HCT116 (cell line): ENCODE measurements around the gene CCDC183. TPM values are rescaled to one million over a fixed set of nuclear protein-coding genes. Genes with fewer than 3 reads are reported as not detected.
"Not testable (repeated sequence)": the region's sequence is repeated elsewhere in the genome, so short reads cannot be mapped to it uniquely, and the experiment has no call there.

Experiments
- ATAC-seq: fragments of 200-7000 bp; cut with Tn5 transposase; 2 replicates; pipeline ENCODE4 v1.9.1; 2020; ENCODE audit warnings: mild to moderate bottlenecking, moderate library complexity
- BruUV-seq: library from RNA; stranded (reverse); fragments of 400-500 nt; replicated peaks from 2 replicates; lab custom pipeline; 2021; lab: Mats Ljungman, UMichigan
- CTCF ChIA-PET: fragments of 300-600 bp; sonication (Branson Sonifier 250); formaldehyde crosslinking; loops from one replicate; lab custom pipeline; 2021; ENCODE audit warnings: antibody characterized with exemption; lab: Charles Lee
- POLR2A ChIA-PET: fragments of 300-600, 350-600 bp; sonication (Branson Sonifier 250); formaldehyde crosslinking; loops from one replicate; lab custom pipeline; 2021; ENCODE audit warnings: antibody characterized with exemption; lab: Charles Lee
- RAD21 ChIA-PET, 2 experiments: fragments of 300-600 bp; sonication (Branson Sonifier 250); formaldehyde crosslinking; loops; one replicate each; lab custom pipeline; 2023; ENCODE audit warnings: low total read pairs in 2 of 2; ENCODE audit not compliant: uncharacterized antibody in 2 of 2, unreplicated experiment in 2 of 2, low non-redundant PET in 1 of 2; lab: Charles Lee
- DNase-seq: peaks from one replicate; pipeline ENCODE4 v3.0.0-alpha.2; 2010; ENCODE audit warnings: low read depth, low spot score
- H2AFZ ChIP-seq: fragments of 200-600 bp; shearing (Covaris generic), sonication (generic); 2 replicates; pipeline ENCODE4 v1.6.1; 2017; ENCODE audit warnings: low read depth, mixed run types, mixed read lengths, antibody characterized with exemption, low read length; ENCODE audit not compliant: poor library complexity, severe bottlenecking
- H3K27ac ChIP-seq: 2 replicates; pipeline ENCODE4 v1.5.1; 2012; ENCODE audit warnings: low read depth, low read length
- H3K27me3 ChIP-seq: fragments of 200-600 bp; sonication (generic); 2 replicates; pipeline ENCODE4 v1.6.1; 2016; ENCODE audit warnings: mixed run types, low read length, mixed read lengths; ENCODE audit not compliant: insufficient read depth
- H3K36me3 ChIP-seq, 2 experiments: fragments of 200-500 bp in 1 of 2; fragments of 200-600 bp in 1 of 2; sonication (Bioruptor generic) in 1 of 2; sonication (generic) in 1 of 2; 2 replicates each; pipeline versions ENCODE4 v1.5.1 to v1.6.1; 2014 to 2016; ENCODE audit warnings: low read length in 2 of 2, inconsistent platforms in 1 of 2, mixed read lengths in 1 of 2, mixed run types in 1 of 2; ENCODE audit not compliant: insufficient read depth in 2 of 2, control insufficient read depth in 1 of 2
- H3K4me1 ChIP-seq, 2 experiments: fragments of 200-600 bp in 1 of 2; sonication (generic) in 1 of 2; 2 replicates each; pipeline versions ENCODE4 v1.5.1 to v1.6.1; 2012 to 2017; ENCODE audit warnings: low read length in 2 of 2, inconsistent platforms in 1 of 2, mild to moderate bottlenecking in 1 of 2, mixed read lengths in 1 of 2, mixed run types in 1 of 2, moderate library complexity in 1 of 2; ENCODE audit not compliant: insufficient read depth in 2 of 2, control insufficient read depth in 1 of 2
- H3K4me2 ChIP-seq: fragments of 200-600 bp; sonication (generic); 2 replicates; pipeline ENCODE4 v1.6.1; 2017; ENCODE audit warnings: mixed run types, low read length, mixed read lengths
- H3K4me3 ChIP-seq, 2 experiments: fragments of 200-600 bp in 1 of 2; sonication (generic) in 1 of 2; replicated peaks in 1 of 2; 2 replicates each; pipeline ENCODE4 v1.5.1; 2011 to 2016; ENCODE audit warnings: low read length in 2 of 2, control low read depth in 1 of 2, low read depth in 1 of 2, mild to moderate bottlenecking in 1 of 2, mixed read lengths in 1 of 2, mixed run types in 1 of 2
- H3K79me2 ChIP-seq: fragments of 200-600 bp; sonication (generic); 2 replicates; pipeline ENCODE4 v1.6.1; 2017; ENCODE audit warnings: mild to moderate bottlenecking, mixed run types, low read length, moderate library complexity, mixed read lengths; ENCODE audit not compliant: insufficient read depth
- H3K9ac ChIP-seq: fragments of 200-600 bp; sonication (generic); 2 replicates; pipeline ENCODE4 v1.6.1; 2016; ENCODE audit warnings: low read length, mixed read lengths
- H3K9me2 ChIP-seq: fragments of 200-600 bp; sonication (generic), shearing (Covaris generic); 2 replicates; pipeline ENCODE4 v1.6.1; 2017; ENCODE audit warnings: mixed run types, mild to moderate bottlenecking, moderate library complexity; ENCODE audit not compliant: insufficient read depth
- H3K9me3 ChIP-seq, 2 experiments: fragments of 200-500 bp in 1 of 2; fragments of 200-600 bp in 1 of 2; sonication (Bioruptor generic) in 1 of 2; sonication (generic) in 1 of 2; 2 replicates each; pipeline ENCODE4 v1.6.1; 2014 to 2017; ENCODE audit warnings: low read length in 2 of 2, mixed read lengths in 2 of 2, inconsistent platforms in 1 of 2, low read depth in 1 of 2, mild to moderate bottlenecking in 1 of 2, mixed run types in 1 of 2, moderate library complexity in 1 of 2; ENCODE audit not compliant: control insufficient read depth in 1 of 2, insufficient read depth in 1 of 2
- H4K20me1 ChIP-seq: fragments of 200-600 bp; sonication (generic), shearing (Covaris generic); 2 replicates; pipeline ENCODE4 v1.6.1; 2017; ENCODE audit warnings: mixed run types, mild to moderate bottlenecking, moderate library complexity; ENCODE audit not compliant: insufficient read depth
- EZH2 ChIP-seq: fragments of 200-600 bp; sonication (generic); IDR thresholded peaks from 2 replicates; pipeline ENCODE4 v1.6.1; 2017; ENCODE audit warnings: antibody characterized with exemption, mixed run types
- TCF7L2 ChIP-seq: IDR thresholded peaks from 2 replicates; pipeline ENCODE4 v1.7.0; 2011; ENCODE audit warnings: borderline replicate concordance, inconsistent platforms; ENCODE audit not compliant: insufficient read depth, insufficient read length; ENCODE audit errors: extremely low read depth
- intact Hi-C: fragments of 100-400 bp; cut with micrococcal nuclease; formaldehyde crosslinking; loops from 2 replicates; pipeline ENCODE4 v1.10.0; 2022
- total RNA-seq: library from RNA; stranded (reverse); gene quantifications from one replicate; pipeline ENCODE4 v1.2.1, GENCODE V29; 2021; ENCODE audit not compliant: unreplicated experiment
- TF ChIP-seq, protein P1 (sequence below), 3 experiments: fragments of 200-600 bp in 1 of 3; sonication (generic) in 1 of 3; IDR thresholded peaks in 2 of 3; conservative IDR thresholded peaks in 1 of 3; 2 replicates each; pipeline ENCODE4 v1.5.1; 2012 to 2017; ENCODE audit warnings: low read depth in 2 of 3, low read length in 2 of 3, antibody characterized with exemption in 1 of 3, borderline replicate concordance in 1 of 3, control low read depth in 1 of 3, mild to moderate bottlenecking in 1 of 3, mixed read lengths in 1 of 3, mixed run types in 1 of 3, moderate library complexity in 1 of 3; ENCODE audit not compliant: insufficient read depth in 1 of 3

Gene CCDC183
- total RNA-seq, 1 experiment from 2014 or later: 2.8 TPM

DNA sequence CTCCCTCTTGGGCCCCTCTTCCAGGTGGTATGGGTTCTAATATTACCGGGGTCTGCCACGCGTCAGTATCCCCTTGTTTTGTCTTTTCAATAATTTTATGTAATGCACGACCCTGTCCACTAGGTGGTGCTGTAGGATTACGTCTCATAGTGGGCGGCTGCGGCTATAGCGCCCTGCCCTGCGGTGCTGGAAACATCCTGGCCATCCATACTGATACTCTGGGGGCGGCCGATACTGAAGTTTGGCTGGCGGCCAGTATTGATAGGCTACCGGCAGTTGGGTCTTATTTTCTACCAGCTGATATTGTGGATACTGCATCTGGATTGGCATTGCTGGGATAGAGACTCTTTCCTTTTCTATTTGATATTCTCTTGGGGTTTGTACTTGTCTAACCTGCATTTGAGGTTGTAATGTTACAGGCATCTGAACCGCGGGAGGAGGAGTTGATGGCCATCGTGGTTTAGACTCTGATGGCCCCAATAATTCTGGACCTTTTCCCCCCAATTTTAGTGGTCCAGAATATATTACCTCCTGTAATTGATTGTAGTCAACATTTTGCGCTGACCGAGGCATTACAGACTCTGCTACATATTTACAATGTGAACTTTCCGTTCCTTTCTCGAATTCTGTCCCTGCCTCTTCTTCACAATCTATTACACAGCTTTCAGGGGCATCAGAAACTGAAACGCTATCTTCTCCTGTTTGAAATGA lies 8.3 kb upstream of the CCDC183 start:
- H3K4me3 ChIP-seq: peak overlapping the region in 1 of 2 experiments; percentile 27; a peak in 3 of 4 replicates
- DNase-seq (no peak), ATAC-seq (no peak)
- no peak overlapping the region for H3K27ac ChIP-seq
- no peaks in the 10 kb centered on the region for H4K20me1 ChIP-seq
- TF ChIP-seq TCF7L2 (no peak), EZH2 (no peak)
- TF ChIP-seq, protein P1, sequence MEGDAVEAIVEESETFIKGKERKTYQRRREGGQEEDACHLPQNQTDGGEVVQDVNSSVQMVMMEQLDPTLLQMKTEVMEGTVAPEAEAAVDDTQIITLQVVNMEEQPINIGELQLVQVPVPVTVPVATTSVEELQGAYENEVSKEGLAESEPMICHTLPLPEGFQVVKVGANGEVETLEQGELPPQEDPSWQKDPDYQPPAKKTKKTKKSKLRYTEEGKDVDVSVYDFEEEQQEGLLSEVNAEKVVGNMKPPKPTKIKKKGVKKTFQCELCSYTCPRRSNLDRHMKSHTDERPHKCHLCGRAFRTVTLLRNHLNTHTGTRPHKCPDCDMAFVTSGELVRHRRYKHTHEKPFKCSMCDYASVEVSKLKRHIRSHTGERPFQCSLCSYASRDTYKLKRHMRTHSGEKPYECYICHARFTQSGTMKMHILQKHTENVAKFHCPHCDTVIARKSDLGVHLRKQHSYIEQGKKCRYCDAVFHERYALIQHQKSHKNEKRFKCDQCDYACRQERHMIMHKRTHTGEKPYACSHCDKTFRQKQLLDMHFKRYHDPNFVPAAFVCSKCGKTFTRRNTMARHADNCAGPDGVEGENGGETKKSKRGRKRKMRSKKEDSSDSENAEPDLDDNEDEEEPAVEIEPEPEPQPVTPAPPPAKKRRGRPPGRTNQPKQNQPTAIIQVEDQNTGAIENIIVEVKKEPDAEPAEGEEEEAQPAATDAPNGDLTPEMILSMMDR (IDR thresholded peaks at IDR 0.05 in 2 of 3, conservative IDR thresholded peaks at IDR 0.05 in 1 of 3; ENCODE audit: borderline replicate concordance in 1 of 3, insufficient read depth in 1 of 3, low read depth in 2 of 3, low read length in 2 of 3): peak in 2 of 3 experiments; percentile 63 to 85; a peak in 4 of 6 replicates
- TF ChIP-seq, all 23 proteins: peak for 1
- ChIA-PET RAD21 (no interaction called here), CTCF (interaction anchor here (1.7 to 2.0 kb wide), 2 partner anchors 247 to 259 kb away, joined by 4 to 11 read pairs; no protein-coding TSS in a partner anchor), POLR2A (no interaction called here)
- H3K9me3 ChIP-seq: no peaks in the 10 kb centered on the region
- no peaks in the 10 kb centered on the region for H3K9me2 ChIP-seq
- BruUV-seq: no TSS peak
- H2AFZ ChIP-seq: peak overlapping the region; percentile 98
- no peak overlapping the region for H3K9ac ChIP-seq
- peaks cover 16 to 40% of the 10 kb centered on the region in 2 experiments; a peak in 3 of 4 replicates for H3K4me1 ChIP-seq
- no peaks in the 10 kb centered on the region for H3K27me3 ChIP-seq
- peak overlapping the region; percentile 69 for H3K4me2 ChIP-seq
- peaks cover 10% of the 10 kb centered on the region; the same call in 1 of the 2 replicates for H3K79me2 ChIP-seq
- H3K36me3 ChIP-seq: no peaks in the 10 kb centered on the region; a peak in 1 of 4 replicates
- intact Hi-C loops: loop anchor here (1.0 to 10.0 kb wide), 4 partner anchors 154 to 437 kb away; partner anchors contain the start of genes CYSRT1, FBXW5, NPDC1 and RNF208

DNA sequence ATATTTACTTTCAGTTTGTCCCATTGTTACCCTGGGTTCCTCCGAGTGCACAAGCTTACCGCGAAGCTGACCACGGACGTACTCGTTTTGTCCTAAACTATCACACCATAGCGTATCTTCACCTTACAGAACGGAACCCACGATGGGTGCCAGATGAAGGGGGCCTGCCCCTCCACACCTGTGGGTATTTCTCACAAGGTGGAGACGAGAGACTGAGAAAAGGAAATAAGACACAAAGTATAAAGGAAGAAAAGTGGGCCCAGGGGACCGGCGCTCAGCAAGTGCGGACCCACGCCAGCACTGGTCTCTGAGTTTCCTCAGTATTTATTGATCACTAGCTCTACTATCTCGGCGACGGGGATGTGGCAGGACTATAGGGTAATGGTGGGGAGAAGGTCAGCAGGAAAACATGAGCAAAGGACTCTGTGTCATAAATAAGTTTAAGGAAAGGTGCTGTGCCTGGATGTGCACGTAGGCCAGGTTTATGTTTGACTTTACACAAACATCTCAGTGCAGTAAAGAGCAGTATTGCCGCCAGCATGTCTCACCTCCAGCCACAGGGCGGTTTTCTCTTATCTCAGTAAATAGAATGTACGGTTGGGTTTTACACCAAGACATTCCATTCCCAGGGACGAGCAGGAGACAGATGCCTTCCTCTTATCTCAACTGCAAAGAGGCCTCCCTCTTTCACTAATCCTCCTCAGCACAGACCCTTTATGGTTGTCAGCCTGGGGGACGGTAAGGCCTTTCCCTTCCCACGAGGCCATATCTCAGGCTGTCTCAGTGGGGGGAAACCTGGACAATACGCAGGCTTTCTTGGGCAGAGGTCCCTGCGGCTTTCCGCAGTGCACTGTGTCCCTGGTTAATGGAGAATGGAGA lies 7.3 kb upstream of the CCDC183 start:
- H3K4me2 ChIP-seq, H3K9ac ChIP-seq, DNase-seq, RAD21 ChIA-PET, H3K27me3 ChIP-seq, H3K27ac ChIP-seq, POLR2A ChIA-PET, BruUV-seq, ATAC-seq, H3K36me3 ChIP-seq, H3K9me3 ChIP-seq, H3K4me3 ChIP-seq, H4K20me1 ChIP-seq, H3K9me2 ChIP-seq, H2AFZ ChIP-seq: not testable (repeated sequence)
- Histone ChIP-seq H3K79me2 (peaks cover 12% of the 10 kb centered on the region; the same call in 1 of the 2 replicates), H3K4me1 (peaks cover 16 to 46% of the 10 kb centered on the region in 2 experiments; a peak in 3 of 4 replicates)
- CTCF ChIA-PET: interaction anchor here (1.7 kb wide), 1 partner anchor 246 kb away, joined by 11 read pairs; no protein-coding TSS in a partner anchor
- intact Hi-C loops: loop anchor here (5.0 to 10.0 kb wide), 2 partner anchors 153 to 436 kb away; partner anchors contain the start of genes CYSRT1, FBXW5, RNF208 and RNF224
